SU-DHL-6 (cell line): ENCODE results near the gene TNIK.

Experiments
- H2AFZ ChIP-seq: fragments of 200-600 bp; sonication (generic); 2 replicates; pipeline ENCODE4 v1.6.1; 2014; ENCODE audit warnings: low read depth, mild to moderate bottlenecking, moderate library complexity, mixed read lengths, antibody characterized with exemption, low read length; ENCODE audit not compliant: severe bottlenecking
- H3F3A ChIP-seq: fragments of 200-600 bp; shearing (Covaris generic); 2 replicates; pipeline ENCODE4 v1.6.0; 2016; ENCODE audit warnings: antibody characterized with exemption, mild to moderate bottlenecking; ENCODE audit not compliant: insufficient read depth
- H3K27ac ChIP-seq: fragments of 200-600 bp; sonication (generic); 2 replicates; pipeline ENCODE4 v1.5.1; 2016; ENCODE audit warnings: low read depth, mild to moderate bottlenecking, low read length, moderate library complexity, mixed read lengths
- H3K27me3 ChIP-seq: fragments of 200-600 bp; sonication (generic), shearing (Covaris generic); 2 replicates; pipeline ENCODE4 v1.6.0; 2014; ENCODE audit warnings: mild to moderate bottlenecking, low read length
- H3K36me3 ChIP-seq: fragments of 200-600 bp; sonication (generic); 2 replicates; pipeline ENCODE4 v1.6.1; 2014; ENCODE audit warnings: mild to moderate bottlenecking, low read length, mixed read lengths
- H3K4me2 ChIP-seq: fragments of 300-600, 200-600 bp; shearing (Covaris generic), sonication (generic); 2 replicates; pipeline ENCODE4 v1.6.0; 2014; ENCODE audit warnings: low read length, low read depth, mild to moderate bottlenecking; ENCODE audit not compliant: poor library complexity, severe bottlenecking
- H3K4me3 ChIP-seq: fragments of 200-600 bp; sonication (generic); 2 replicates; pipeline ENCODE4 v1.5.1; 2014; ENCODE audit warnings: antibody characterized with exemption, low read length, mild to moderate bottlenecking, mixed read lengths; ENCODE audit not compliant: insufficient read depth, poor library complexity, severe bottlenecking
- H3K79me2 ChIP-seq: fragments of 200-600 bp; sonication (generic); 2 replicates; pipeline ENCODE4 v1.6.1; 2014; ENCODE audit warnings: mild to moderate bottlenecking, low read length, moderate library complexity; ENCODE audit not compliant: insufficient read depth
- H3K9ac ChIP-seq: fragments of 200-600 bp; sonication (generic); 2 replicates; pipeline ENCODE4 v1.7.0; 2014; ENCODE audit warnings: mild to moderate bottlenecking, low read length
- H3K9me2 ChIP-seq: fragments of 200-600 bp; sonication (generic); replicated peaks from 2 replicates; pipeline ENCODE4 v1.6.1; 2014; ENCODE audit warnings: low read length; ENCODE audit not compliant: insufficient read depth
- H3K9me3 ChIP-seq: fragments of 200-600 bp; sonication (generic); 2 replicates; pipeline ENCODE4 v1.6.1; 2014; ENCODE audit warnings: low read length, mixed read lengths; ENCODE audit not compliant: insufficient read depth
- H4K20me1 ChIP-seq: fragments of 200-600 bp; sonication (generic); 2 replicates; pipeline ENCODE4 v1.6.1; 2014; ENCODE audit warnings: low read depth, mild to moderate bottlenecking, antibody characterized with exemption, low read length, moderate library complexity, mixed read lengths
- CTCF ChIP-seq: fragments of 200-600 bp; sonication (generic); IDR thresholded peaks from one replicate; pipeline ENCODE4 v1.5.1; 2017; ENCODE audit warnings: antibody characterized with exemption, mild to moderate bottlenecking, low read length, moderate library complexity; ENCODE audit not compliant: insufficient read depth, poor library complexity, severe bottlenecking
- EZH2phosphoT487 ChIP-seq: fragments of 200-600 bp; sonication (generic), shearing (Covaris generic); conservative IDR thresholded peaks from 2 replicates; pipeline ENCODE4 v1.6.1; 2018; ENCODE audit warnings: mild to moderate bottlenecking, antibody characterized with exemption, low read length, moderate library complexity, mixed read lengths

TNIK gene

GRCh38 chr3:171026597-171027293 lies 433.5 kb downstream of the TNIK start, which contains the start of gene SLC2A2:
TSS of gene SLC2A2 (minus strand) at chr3:171026720. CDS start at chr3:171026670, 50 bp downstream.
- no peak within 1 kb of the TSS for H3K4me3 ChIP-seq
- no peak within 1 kb of the TSS for H3K4me2 ChIP-seq
- TF ChIP-seq EZH2phosphoT487 (no peak), CTCF (no peak)
- H3K9me3 ChIP-seq: no peaks in the 10 kb centered on the region
- no peaks in the 10 kb centered on the region for H3K79me2 ChIP-seq
- H3K27ac ChIP-seq: no peak within 1 kb of the TSS
- H3K36me3 ChIP-seq: no peaks in the 10 kb centered on the region
- no peak within 1 kb of the TSS for H2AFZ ChIP-seq
- no peaks in the 10 kb centered on the region for H4K20me1 ChIP-seq
- no peaks in the 10 kb centered on the region for H3K9me2 ChIP-seq
- H3K9ac ChIP-seq: no peak within 1 kb of the TSS
- H3K27me3 ChIP-seq: no peaks in the 10 kb centered on the region
- no peaks in the 10 kb centered on the region for H3F3A ChIP-seq

DNA sequence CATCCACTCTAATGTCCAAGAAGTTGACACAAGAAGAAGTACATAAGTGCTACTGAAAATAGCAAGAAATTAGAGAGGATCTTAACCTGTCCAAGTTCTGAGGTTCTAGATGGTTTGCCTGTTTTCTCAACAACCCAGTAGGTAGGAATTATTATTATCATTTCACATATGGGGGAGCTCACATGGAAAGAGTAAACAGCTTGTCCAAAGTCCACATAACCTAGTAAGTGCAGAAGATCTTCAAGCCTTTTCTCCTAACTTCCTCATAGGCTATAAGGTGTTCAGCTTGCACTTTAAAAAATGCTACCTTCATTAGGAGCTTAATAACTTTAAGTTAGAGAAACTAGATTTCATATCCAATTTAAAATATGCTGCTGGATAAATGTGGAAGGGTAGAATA lies 436.6 kb downstream of the TNIK start:
- no peak overlapping the region for H3K4me2 ChIP-seq
- no peak overlapping the region for H3K4me3 ChIP-seq
- no peaks in the 10 kb centered on the region for H3K9me3 ChIP-seq
- TF ChIP-seq EZH2phosphoT487 (no peak), CTCF (no peak)
- H3K36me3 ChIP-seq: no peaks in the 10 kb centered on the region
- H3K79me2 ChIP-seq: no peaks in the 10 kb centered on the region
- H3K27ac ChIP-seq: no peak overlapping the region
- no peak overlapping the region for H2AFZ ChIP-seq
- no peaks in the 10 kb centered on the region for H3K27me3 ChIP-seq
- no peaks in the 10 kb centered on the region for H4K20me1 ChIP-seq
- H3F3A ChIP-seq: no peaks in the 10 kb centered on the region
- H3K9me2 ChIP-seq: no peaks in the 10 kb centered on the region
- no peak overlapping the region for H3K9ac ChIP-seq

DNA sequence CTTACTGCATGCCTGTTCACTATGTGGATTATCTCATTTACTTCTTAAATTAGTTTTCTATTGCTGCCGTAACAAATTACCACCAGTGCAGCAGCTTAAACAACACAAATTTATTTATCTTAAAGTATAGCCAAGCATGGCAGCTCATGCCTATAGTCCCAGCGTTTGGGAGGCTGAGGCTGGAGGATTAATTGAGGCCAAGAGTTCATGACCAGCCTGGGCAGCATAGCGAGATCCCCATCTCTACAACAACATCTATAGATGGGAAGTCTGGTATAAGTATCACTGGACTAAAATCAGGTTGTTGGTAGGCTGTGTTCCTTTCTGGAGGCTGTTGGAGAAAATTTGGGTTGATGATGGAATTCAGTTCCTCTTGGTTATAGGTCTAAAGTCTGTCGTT lies 438.8 kb downstream of the TNIK start:
- H3K27ac ChIP-seq: no peak overlapping the region

More for the DNA sequence above, 438.8 kb downstream of the TNIK start:
- Histone ChIP-seq H3K36me3 (no peaks in the 10 kb centered on the region), H3K4me2 (no peak overlapping the region), H2AFZ (no peak overlapping the region), H3K79me2 (no peaks in the 10 kb centered on the region), H3K9me2 (no peaks in the 10 kb centered on the region), H4K20me1 (no peaks in the 10 kb centered on the region), H3K27me3 (no peaks in the 10 kb centered on the region), H3K4me3 (no peak overlapping the region), H3K9me3 (no peaks in the 10 kb centered on the region), H3K9ac (no peak overlapping the region), H3F3A (no peaks in the 10 kb centered on the region)
- TF ChIP-seq EZH2phosphoT487 (no peak), CTCF (no peak)
